ENCODE data around the gene PDE1C.

PDE1C gene

GRCh38 chr7:31735991-31736982, 333.9 kb downstream of the PDE1C start:
- peak; percentile 91 for FAIRE-seq
- DNase-seq (ENCODE audit: insufficient read length, low spot score), result peak; percentile 10

DNA sequence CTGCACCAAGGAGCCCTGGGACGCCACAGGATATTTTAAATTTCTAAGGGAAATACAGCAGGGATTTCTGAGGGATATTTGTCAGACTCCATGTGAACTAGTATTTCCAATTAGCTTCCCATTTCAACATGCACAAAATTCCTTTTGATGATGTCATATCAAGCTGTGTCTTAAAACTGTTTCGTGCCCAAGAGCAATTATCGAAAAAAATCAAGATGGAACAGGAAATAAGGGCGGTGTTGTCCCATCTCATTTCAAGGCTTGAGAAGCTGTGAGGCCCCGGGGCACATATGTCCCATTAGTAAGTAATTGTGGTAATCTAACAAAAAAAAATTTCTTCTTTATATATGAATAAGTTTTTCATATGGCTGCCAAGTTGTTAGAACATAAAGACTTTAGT, 335.8 kb downstream of the PDE1C start:
- FAIRE-seq, result no peak
- DNase-seq (ENCODE audit: insufficient read length, low spot score), result no peak

DNA sequence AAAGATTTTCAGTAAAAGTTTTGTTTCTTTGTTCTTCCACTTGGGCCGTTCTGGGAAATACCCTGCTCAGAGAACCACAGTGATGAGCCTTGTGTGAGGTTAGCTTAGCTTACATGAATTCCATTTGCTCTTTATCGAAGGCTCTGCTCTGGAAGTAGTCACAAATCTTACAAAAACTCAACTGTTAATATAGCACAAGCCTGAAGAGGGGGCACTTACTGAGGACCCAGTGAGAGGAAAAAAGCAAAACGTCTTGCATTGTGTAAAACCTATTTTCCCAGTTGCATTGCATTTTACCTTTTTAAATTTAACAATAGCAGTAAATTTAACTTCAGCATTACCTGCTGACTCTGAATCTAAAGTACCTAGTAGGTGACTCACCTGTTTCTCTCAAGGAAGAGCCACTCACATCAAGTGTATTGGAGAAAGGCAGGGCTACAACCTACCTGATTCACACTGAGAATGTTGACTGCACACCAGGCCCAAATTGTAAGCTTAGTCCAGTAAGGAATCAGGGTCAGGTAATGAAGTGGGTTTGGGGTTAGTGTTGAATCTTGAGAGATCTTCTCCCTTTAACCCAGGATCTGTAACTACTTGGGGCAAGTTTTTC, 340.9 kb downstream of the PDE1C start:
- FAIRE-seq (no peak), DNase-seq (ENCODE audit: insufficient read length, low spot score) (no peak)

DNA sequence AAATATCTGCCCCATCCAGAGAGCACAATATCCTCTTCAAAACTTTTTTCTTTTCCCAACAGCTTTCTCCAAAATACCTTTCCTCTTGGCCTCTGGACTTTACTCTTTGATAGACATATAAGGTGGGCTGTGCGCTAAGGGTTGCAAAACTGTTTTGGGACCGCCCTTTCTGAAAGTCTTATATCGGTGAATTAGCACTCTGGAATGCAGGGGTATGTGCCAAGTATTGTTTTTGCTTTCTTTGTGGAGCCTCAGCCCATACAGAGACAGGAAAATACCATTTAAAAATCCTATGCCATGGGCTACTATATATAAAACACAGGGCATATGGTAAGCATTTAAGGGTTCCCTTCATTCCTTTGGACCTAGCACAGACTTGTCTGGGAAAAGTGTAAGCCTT, 345.5 kb downstream of the PDE1C start:
- DNase-seq (ENCODE audit: insufficient read length, low spot score), result no peak
- no peak for FAIRE-seq

GRCh38 chr7:31720366-31720765, 349.8 kb downstream of the PDE1C start:
- FAIRE-seq, result no peak
- no peak for DNase-seq (ENCODE audit: insufficient read length, low spot score)

DNA sequence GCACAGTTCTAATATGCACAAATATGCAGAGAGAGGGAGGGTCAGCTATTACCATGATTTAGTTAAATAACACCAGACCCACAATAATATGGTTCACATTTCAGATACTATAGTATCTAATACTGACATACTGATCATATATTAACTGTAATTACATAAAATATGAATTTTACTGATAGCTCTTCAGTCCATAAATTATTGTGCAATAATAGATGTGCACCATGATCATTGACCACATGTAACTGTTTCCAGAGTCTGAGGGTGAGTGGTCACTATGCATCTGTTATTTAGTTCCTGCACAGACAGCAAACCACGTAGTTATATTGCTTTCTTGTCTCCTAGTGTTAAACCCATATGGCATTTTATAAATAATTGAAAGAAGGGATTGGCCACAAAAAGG, 353.9 kb downstream of the PDE1C start:
- FAIRE-seq (no peak), DNase-seq (ENCODE audit: insufficient read length, low spot score) (no peak)

DNA sequence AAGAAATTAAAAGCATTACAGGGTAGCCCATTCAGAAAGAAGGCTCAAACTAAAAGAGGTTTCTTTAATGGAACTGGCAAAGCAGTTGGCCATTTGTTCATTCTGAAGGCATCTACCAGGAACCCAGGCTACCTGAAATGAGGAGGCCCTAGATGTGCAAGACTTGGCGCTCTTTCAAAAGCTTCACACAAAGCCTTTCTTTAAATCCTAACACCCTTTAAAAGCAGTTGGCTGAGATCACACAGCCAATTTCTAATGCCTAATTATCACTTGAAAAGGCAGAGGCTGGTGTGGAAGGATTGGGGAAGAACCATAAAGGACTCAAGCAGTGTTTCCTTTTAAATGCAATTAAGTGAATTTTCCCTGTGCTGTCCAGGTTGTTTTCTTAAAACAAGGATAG, 360.0 kb downstream of the PDE1C start:
- DNase-seq (ENCODE audit: insufficient read length, low spot score) (no peak), FAIRE-seq (no peak)

- FAIRE-seq (no peak), DNase-seq (ENCODE audit: insufficient read length, low spot score) (no peak)
Measured at GRCh38 chr7:31707089-31707488, 363.1 kb downstream of the PDE1C start.

GRCh38 chr7:31705377-31705776, 364.8 kb downstream of the PDE1C start:
- no peak for DNase-seq (ENCODE audit: insufficient read length, low spot score)
- no peak for FAIRE-seq

- no peak for DNase-seq (ENCODE audit: insufficient read length, low spot score)
- no peak for FAIRE-seq
Measured at GRCh38 chr7:31702354-31702753, 367.9 kb downstream of the PDE1C start.

Measured in GM19239 (cell line).